Ishikawa (cell line): ENCODE data around the gene ATP6V1C2.

ENCODE experiments used
- CEBPB ChIP-seq: IDR thresholded peaks from 2 replicates; pipeline ENCODE4 v1.6.1; 2012
- CREB1 ChIP-seq: IDR thresholded peaks from 2 replicates; pipeline ENCODE4 v1.6.1; 2012; ENCODE audit warnings: low read depth
- EGR1 ChIP-seq: IDR thresholded peaks from 2 replicates; pipeline ENCODE4 v1.6.1; 2012
- EP300 ChIP-seq: IDR thresholded peaks from 2 replicates; pipeline ENCODE4 v1.6.1; 2012; ENCODE audit warnings: borderline replicate concordance
- FOXM1 ChIP-seq: IDR thresholded peaks from 2 replicates; pipeline ENCODE4 v1.6.1; 2012; ENCODE audit warnings: low read depth, borderline replicate concordance
- MAX ChIP-seq: IDR thresholded peaks from 2 replicates; pipeline ENCODE4 v1.6.1; 2012
- RAD21 ChIP-seq: IDR thresholded peaks from 2 replicates; pipeline ENCODE4 v1.6.1; 2012; ENCODE audit warnings: low read depth
- REST ChIP-seq: IDR thresholded peaks from 2 replicates; pipeline ENCODE4 v1.6.1; 2012; ENCODE audit warnings: low read depth, mild to moderate bottlenecking
- TAF1 ChIP-seq: IDR thresholded peaks from 2 replicates; pipeline ENCODE4 v1.6.1; 2012; ENCODE audit warnings: low read depth, mild to moderate bottlenecking
- TCF12 ChIP-seq: IDR thresholded peaks from 2 replicates; pipeline ENCODE4 v1.6.1; 2012; ENCODE audit warnings: low read depth
- USF1 ChIP-seq: IDR thresholded peaks from 2 replicates; pipeline ENCODE4 v1.6.1; 2012
- YY1 ChIP-seq: IDR thresholded peaks from 2 replicates; pipeline ENCODE4 v1.6.1; 2012; ENCODE audit warnings: low read depth

- TF ChIP-seq YY1 (no peak), MAX (no peak), REST (no peak), EGR1 (no peak), RAD21 (no peak), FOXM1 (no peak), TAF1 (no peak), TCF12 (no peak), EP300 (no peak), USF1 (no peak), CEBPB (no peak), CREB1 (no peak)
Measured at GRCh38 chr2:10830203-10830602, 108.8 kb downstream of the ATP6V1C2 start.
